Thoracic aorta (tissue), 2 donors: ENCODE data around the gene IER2. TPM values are rescaled to one million over a fixed set of nuclear protein-coding genes. Genes with fewer than 3 reads are reported as not detected.
A peak's percentile ranks its signal among the peaks of the same experiment; 100 is the strongest.
"Not testable (repeated sequence)": the region's sequence is repeated elsewhere in the genome, so short reads cannot be mapped to it uniquely, and the experiment has no call there.

Experiments used
- ATAC-seq: fragments of 150-250 bp; one replicate; pipeline ENCODE4 v1.8.0; 2017; ENCODE audit warnings: low read depth; ENCODE audit not compliant: insufficient number of reproducible peaks, low FRiP score
- DNase-seq: peaks from one replicate; pipeline ENCODE4 v3.0.0-alpha.2; 2020; ENCODE audit warnings: low spot score
- H3K27ac ChIP-seq, 2 donors: fragments of 200-600 bp; sonication (generic); 1 replicate in 1 of 2; 2 replicates in 1 of 2; pipeline ENCODE4 v1.5.1; 2016; ENCODE audit warnings: mild to moderate bottlenecking in 2 of 2, moderate library complexity in 2 of 2
- H3K27me3 ChIP-seq: fragments of 200-600 bp; sonication (generic); replicated peaks from 2 replicates; pipeline ENCODE4 v1.6.0; 2016; ENCODE audit warnings: mild to moderate bottlenecking; ENCODE audit not compliant: insufficient read depth
- H3K36me3 ChIP-seq: fragments of 200-600 bp; sonication (generic); one replicate; pipeline ENCODE4 v1.5.1; 2016
- H3K4me1 ChIP-seq, 2 donors: fragments of 200-600 bp; sonication (generic); 1 replicate in 1 of 2; 2 replicates in 1 of 2; pipeline versions ENCODE4 v1.5.1 to v1.6.0; 2016; ENCODE audit warnings: low read depth in 2 of 2, mild to moderate bottlenecking in 1 of 2; ENCODE audit not compliant: control insufficient read depth in 1 of 2
- H3K4me3 ChIP-seq: fragments of 200-600 bp; sonication (generic); 2 replicates; pipeline ENCODE4 v1.5.1; 2016; ENCODE audit warnings: mild to moderate bottlenecking
- H3K9me3 ChIP-seq: fragments of 200-600 bp; sonication (generic); 2 replicates; pipeline ENCODE4 v1.5.1; 2016
- CTCF ChIP-seq: fragments of 200-600 bp; sonication (generic); IDR thresholded peaks from one replicate; pipeline ENCODE4 v1.5.1; 2019; ENCODE audit warnings: antibody characterized with exemption
- total RNA-seq, 2 donors: library from RNA; depleted of rRNA; stranded (reverse); fragments of >200 nt; gene quantifications; one replicate each; pipeline versions ENCODE4 v1.1.0 to v1.2.3, GENCODE V29; 2016

IER2 gene
- total RNA-seq, 2 donors from 2014 or later, result 125 to 440 TPM

GRCh38 chr19:13163609-13164342 lies 13.6 kb downstream of the IER2 start:
- Histone ChIP-seq H3K9me3 (no peaks in the 10 kb centered on the region), H3K4me3 (peak overlapping the region; percentile 71), H3K36me3 (no peaks in the 10 kb centered on the region), H3K27me3 (no peaks in the 10 kb centered on the region), H3K27ac (peak overlapping the region; percentile 93 to 95), H3K4me1 (peaks cover 29 to 53% of the 10 kb centered on the region in 2 donors)
- ATAC-seq (peak; percentile 48), DNase-seq (no peak)
- TF ChIP-seq CTCF, result no peak

- TF ChIP-seq CTCF, result no peak
- no peak for ATAC-seq
- Histone ChIP-seq H3K4me3 (peak overlapping the region; percentile 71), H3K27ac (peak overlapping the region; percentile 93 to 95), H3K9me3 (no peaks in the 10 kb centered on the region), H3K36me3 (no peaks in the 10 kb centered on the region), H3K27me3 (no peaks in the 10 kb centered on the region), H3K4me1 (peaks cover 31 to 61% of the 10 kb centered on the region in 2 donors)
- DNase-seq, result no peak
Measured at GRCh38 chr19:13164343-13165161, 14.3 kb downstream of the IER2 start.

- DNase-seq (no peak), ATAC-seq (no peak)
- Histone ChIP-seq H3K27me3 (no peaks in the 10 kb centered on the region), H3K36me3 (no peaks in the 10 kb centered on the region), H3K4me1 (peaks cover 31 to 68% of the 10 kb centered on the region in 2 donors), H3K4me3 (no peak overlapping the region), H3K27ac (peak overlapping the region; percentile 93 to 95), H3K9me3 (no peaks in the 10 kb centered on the region)
- no peak for TF ChIP-seq CTCF
Measured at GRCh38 chr19:13165162-13165997, 15.2 kb downstream of the IER2 start.

- H3K4me3 ChIP-seq, H3K27me3 ChIP-seq, DNase-seq, H3K36me3 ChIP-seq, H3K9me3 ChIP-seq, ATAC-seq: not testable (repeated sequence)
- Histone ChIP-seq H3K27ac (peak overlapping the region; percentile 94 to 95), H3K4me1 (peaks cover 31 to 68% of the 10 kb centered on the region in 2 donors)
Measured at GRCh38 chr19:13166151-13166550, 15.9 kb downstream of the IER2 start.

GRCh38 chr19:13169769-13170168 lies 19.6 kb downstream of the IER2 start:
- H3K4me1 ChIP-seq, result peaks cover 34 to 60% of the 10 kb centered on the region in 2 donors
- H3K9me3 ChIP-seq, result no peaks in the 10 kb centered on the region
- H3K4me3 ChIP-seq, result no peak overlapping the region
- peak overlapping the region; percentile 11 to 95 for H3K27ac ChIP-seq
- DNase-seq (no peak), ATAC-seq (no peak)
- no peak for TF ChIP-seq CTCF
- H3K36me3 ChIP-seq, result no peaks in the 10 kb centered on the region
- H3K27me3 ChIP-seq, result no peaks in the 10 kb centered on the region
